Omental fat pad (tissue), 4 donors: ENCODE results near the gene NCOA1. TPM values are rescaled to one million over a fixed set of nuclear protein-coding genes. Genes with fewer than 3 reads are reported as not detected.

Source experiments
- ATAC-seq: fragments of 150-250 bp; one replicate; pipeline ENCODE4 v1.9.1; 2016; ENCODE audit warnings: mild to moderate bottlenecking, moderate library complexity; ENCODE audit not compliant: low FRiP score
- DNase-seq: peaks from one replicate; pipeline ENCODE4 v3.0.0-alpha.2; 2019; ENCODE audit warnings: low spot score
- CTCF ChIP-seq, 3 donors: fragments of 450-650 bp; IDR thresholded peaks; one replicate each; pipeline ENCODE4 v1.5.1; 2016 to 2017; ENCODE audit warnings: antibody characterized with exemption in 3 of 3, mild to moderate bottlenecking in 3 of 3, moderate library complexity in 2 of 3
- total RNA-seq, 4 donors: library from RNA; depleted of rRNA; stranded (reverse); fragments of >200 nt; gene quantifications; one replicate each; pipeline ENCODE4 v1.1.0, GENCODE V29; 2016

NCOA1 gene
- total RNA-seq, 4 donors from 2014 or later, result 46.8 to 80.1 (median 50.1) TPM

- no peak for ATAC-seq
- DNase-seq, result no peak
These were observed 229.3 kb downstream of the NCOA1 start for GRCh38 chr2:24720310-24720709.

GRCh38 chr2:24721470-24721869 lies 230.4 kb downstream of the NCOA1 start:
- TF ChIP-seq CTCF (IDR thresholded peaks at IDR 0.05), result no peak
- DNase-seq, result no peak
- peak; percentile 86 for ATAC-seq

More at GRCh38 chr2:24720310-24720709, 229.3 kb downstream of the NCOA1 start:
- no peak for TF ChIP-seq CTCF (IDR thresholded peaks at IDR 0.05)

- no peak for ATAC-seq
- no peak for TF ChIP-seq CTCF (IDR thresholded peaks at IDR 0.05)
- DNase-seq, result no peak
These were observed 231.2 kb downstream of the NCOA1 start for GRCh38 chr2:24722141-24722790.

- ATAC-seq (no peak), DNase-seq (no peak)
- no peak for TF ChIP-seq CTCF (IDR thresholded peaks at IDR 0.05)
These were observed 232.1 kb downstream of the NCOA1 start for GRCh38 chr2:24723191-24723590.

- ATAC-seq (no peak), DNase-seq (no peak)
- TF ChIP-seq CTCF (IDR thresholded peaks at IDR 0.05), result no peak
These were observed 232.6 kb downstream of the NCOA1 start for GRCh38 chr2:24723665-24724064.

GRCh38 chr2:24724111-24724775 lies 233.2 kb downstream of the NCOA1 start:
- DNase-seq, result no peak
- no peak for ATAC-seq
- TF ChIP-seq CTCF (IDR thresholded peaks at IDR 0.05), result no peak

- DNase-seq, result no peak
- no peak for ATAC-seq
- no peak for TF ChIP-seq CTCF (IDR thresholded peaks at IDR 0.05)
These were observed 234.9 kb downstream of the NCOA1 start for GRCh38 chr2:24725956-24726355.
